Inflammatory macrophage (primary cell): ENCODE data around the gene PIGB.
"Not testable (repeated sequence)": the region's sequence is repeated elsewhere in the genome, so short reads cannot be mapped to it uniquely, and the experiment has no call there.

Source experiments
- DNase-seq, 2 donors: peaks; one replicate each; pipeline ENCODE4 v3.0.0-alpha.2; 2020 to 2022
- total RNA-seq, 18 experiments: gene quantifications; one replicate each; lab custom pipeline; 2026; ENCODE audit warnings: mixed read lengths in 6 of 18, inconsistent platforms in 2 of 18; lab: John Stamatoyannopoulos, UW

Gene PIGB
- total RNA-seq, result 5.6 to 23.5 (median 14.7) reads per million in 18 experiments

DNA sequence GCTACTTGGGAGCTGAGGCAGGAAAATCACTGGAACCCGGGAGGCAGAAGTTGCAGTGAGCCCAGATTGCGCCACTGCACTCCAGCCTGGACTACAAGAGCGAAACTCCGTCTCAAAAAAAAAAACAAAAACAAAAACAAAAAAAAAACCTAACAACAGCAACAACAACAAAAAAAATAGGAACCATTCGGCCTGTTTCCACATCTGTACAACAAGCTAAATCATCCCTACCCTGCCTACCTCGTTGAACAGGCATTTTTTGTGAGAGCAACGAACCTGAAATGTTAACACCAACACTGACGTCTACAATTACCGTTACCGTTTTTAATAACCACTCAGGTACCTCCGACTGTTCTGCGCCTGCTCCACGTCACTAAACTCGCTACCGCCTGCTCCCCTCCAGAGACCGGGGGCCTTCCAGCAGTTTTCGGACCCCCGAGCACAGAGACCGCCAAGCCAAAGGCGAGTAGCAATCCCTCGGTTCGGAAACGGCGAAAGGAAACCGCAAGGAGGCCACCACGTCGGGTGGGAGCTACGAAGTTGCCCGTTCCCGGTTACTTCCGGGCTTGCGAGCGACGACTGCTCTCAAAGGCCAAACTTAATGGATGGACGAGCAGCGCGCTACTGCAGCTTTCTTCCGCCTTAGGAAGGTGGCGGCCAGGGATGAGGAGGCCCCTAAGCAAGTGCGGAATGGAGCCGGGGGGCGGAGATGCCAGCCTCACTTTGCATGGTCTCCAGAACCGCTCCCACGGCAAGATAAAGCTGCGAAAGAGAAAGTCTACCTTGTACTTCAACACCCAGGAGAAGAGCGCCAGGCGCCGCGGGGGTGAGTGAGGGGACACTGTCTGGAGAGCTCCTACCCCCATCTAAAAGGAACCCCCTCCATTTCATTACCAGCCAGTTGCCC lies at the start of gene PIGB, which contains the start of gene PIGBOS1:
TSS of gene PIGB (plus strand) at position 635 of the 907 bp plus-strand sequence. CDS start at position 664, 29 bp downstream.
TSS of gene PIGBOS1 (minus strand) at position 536 of the 907 bp plus-strand sequence. CDS start 1,331 bp downstream, outside the sequence.
- DNase-seq, result peak; percentile 87 to 92

DNA sequence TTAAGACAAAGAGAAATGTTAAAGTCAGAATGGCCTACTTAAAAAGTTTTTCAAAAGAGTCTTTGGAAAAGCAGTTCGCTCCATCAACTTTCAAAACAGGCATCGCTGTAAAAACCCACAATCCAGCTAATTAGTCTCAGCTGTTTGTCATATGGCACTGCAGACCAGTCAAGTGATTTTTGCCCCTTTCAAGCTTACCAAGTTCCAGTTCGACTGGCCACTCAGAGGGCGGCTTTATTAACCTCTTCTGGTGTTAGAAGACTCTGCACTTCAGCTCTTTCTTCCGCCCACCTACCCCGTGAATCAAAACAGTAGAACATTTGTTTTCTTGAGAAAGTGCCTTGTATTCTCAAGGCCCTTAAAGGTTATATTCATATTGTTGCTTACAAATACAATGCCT lies 48.7 kb upstream of the PIGB start:
- DNase-seq, result no peak

- no peak for DNase-seq
These were observed 42.7 kb upstream of the PIGB start for GRCh38 chr15:55276324-55276723.

GRCh38 chr15:55277116-55277564 lies 41.9 kb upstream of the PIGB start:
- DNase-seq, result peak; percentile 20 to 53

DNA sequence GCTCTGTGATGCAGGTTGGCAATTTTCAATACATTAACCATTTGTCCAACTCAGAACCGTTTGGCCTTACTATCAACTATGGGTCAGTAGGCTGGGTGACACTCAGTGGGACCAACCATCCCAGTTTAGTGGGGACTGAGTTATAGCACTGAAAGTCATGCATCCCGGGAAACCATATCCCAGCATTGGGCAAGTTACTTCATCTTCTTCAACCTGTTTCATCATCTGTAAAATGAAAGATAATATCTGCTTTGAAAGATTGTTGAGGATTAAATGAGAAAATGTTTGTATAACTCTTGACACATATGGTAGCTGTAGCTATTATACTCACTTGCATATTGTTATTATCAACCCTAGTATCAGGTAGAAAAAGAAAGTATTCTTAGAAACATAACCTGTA lies 41.3 kb upstream of the PIGB start:
- DNase-seq, result no peak

- DNase-seq, result no peak
These were observed 39.8 kb upstream of the PIGB start for GRCh38 chr15:55279100-55279745.

DNA sequence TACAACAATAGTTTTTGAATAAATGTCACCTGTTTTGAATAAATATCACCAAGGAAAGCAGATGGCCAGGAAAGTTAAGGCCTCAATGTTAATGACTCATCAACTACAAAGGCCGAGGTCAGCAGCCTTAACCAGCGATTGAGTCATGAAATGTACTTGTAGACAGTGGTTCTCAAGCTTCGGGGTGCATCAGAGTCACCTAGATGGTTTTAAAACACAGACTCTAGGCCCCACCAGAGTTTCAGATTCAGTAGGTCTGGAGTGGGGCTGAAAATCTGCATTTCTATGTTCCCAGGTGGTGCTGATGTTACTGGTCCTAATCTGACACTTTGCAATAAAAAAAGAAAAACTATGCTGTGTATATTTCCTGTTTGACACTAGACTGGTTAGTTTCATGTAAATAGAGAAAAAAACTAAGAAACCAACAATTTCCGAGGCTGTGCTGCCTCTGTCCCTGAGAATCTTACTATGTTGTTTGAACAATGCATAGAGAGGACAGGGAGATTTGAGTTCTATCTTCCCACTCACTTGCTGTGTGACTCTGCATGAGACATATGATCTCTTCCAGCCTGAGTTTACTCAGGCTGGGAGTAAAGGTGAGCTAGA lies 39.2 kb upstream of the PIGB start:
- DNase-seq, result peak; percentile 53 to 69

- DNase-seq, result not testable (repeated sequence)
These were observed 38.4 kb upstream of the PIGB start for GRCh38 chr15:55280589-55280988.

GRCh38 chr15:55281517-55282228 lies 37.3 kb upstream of the PIGB start:
- peak; percentile 18 to 19 for DNase-seq

DNA sequence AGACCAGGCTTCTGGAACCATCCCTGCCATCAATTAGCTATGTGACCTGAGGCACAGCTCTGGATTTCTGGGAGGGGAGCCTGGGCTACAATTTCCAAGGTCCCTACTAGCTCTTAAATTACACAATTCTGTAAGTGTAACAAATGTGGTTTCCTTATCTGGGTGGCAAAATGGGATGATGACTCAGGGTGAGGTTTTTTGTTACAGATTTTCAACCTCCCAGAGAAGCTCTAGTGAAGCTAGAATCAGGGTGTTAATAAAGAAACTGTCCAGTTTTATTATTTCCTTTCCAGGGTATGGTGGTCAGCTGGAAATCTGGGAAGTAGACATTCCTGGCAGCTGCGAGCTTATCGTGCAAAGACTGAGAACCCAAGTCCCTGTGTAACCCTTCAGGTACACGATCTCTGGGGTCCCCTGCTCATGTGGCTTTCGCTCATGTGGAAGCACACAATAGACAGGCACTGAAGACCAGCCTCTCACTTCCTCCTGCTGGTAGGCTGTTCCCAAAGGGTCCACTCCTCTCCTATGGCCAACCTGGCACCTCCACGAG lies 36.7 kb upstream of the PIGB start:
- peak; percentile 63 to 71 for DNase-seq

GRCh38 chr15:55283379-55284147 lies 35.5 kb upstream of the PIGB start:
- DNase-seq, result no peak

GRCh38 chr15:55284426-55284825 lies 34.6 kb upstream of the PIGB start:
- no peak for DNase-seq

GRCh38 chr15:55286442-55287189 lies 32.4 kb upstream of the PIGB start:
- not testable (repeated sequence) for DNase-seq

GRCh38 chr15:55288006-55288717 lies 30.9 kb upstream of the PIGB start:
- no peak for DNase-seq

DNA sequence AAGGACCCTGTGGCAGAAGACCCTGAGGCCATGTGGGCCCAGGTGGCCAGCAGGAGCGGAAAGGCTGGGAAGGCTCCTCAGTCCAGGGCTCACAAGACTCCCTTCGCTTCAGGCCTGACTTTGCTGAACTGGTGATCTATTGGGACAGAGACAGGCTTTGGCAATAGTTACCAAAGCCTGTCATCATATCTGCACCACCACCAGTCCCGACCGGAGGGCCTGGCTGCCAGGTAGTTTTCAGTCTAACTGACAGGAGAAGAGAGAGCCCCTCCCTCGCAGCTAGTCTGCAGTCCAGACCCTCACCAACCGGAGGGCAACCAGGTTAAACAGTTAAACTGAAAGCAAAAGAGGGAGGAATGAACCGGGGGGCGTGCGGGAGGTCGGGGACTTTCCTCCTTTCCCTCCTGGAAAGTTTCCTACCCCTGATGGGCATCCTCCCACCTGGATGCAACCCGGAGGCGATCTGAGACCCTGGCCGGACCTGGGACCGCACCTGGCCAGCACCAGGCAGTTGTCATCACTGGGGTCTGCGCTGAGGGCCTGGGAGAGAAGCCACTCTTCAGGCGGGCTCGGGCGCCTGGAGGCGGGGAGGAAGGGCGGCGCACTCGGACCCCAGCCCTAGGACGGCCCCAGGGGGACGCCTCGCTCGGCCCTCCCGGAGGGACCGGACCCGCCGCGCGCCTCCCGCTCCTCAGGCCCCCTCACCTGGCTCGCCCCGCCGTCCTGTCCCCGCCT lies 29.8 kb upstream of the PIGB start:
- DNase-seq, result peak; percentile 77 to 79

DNA sequence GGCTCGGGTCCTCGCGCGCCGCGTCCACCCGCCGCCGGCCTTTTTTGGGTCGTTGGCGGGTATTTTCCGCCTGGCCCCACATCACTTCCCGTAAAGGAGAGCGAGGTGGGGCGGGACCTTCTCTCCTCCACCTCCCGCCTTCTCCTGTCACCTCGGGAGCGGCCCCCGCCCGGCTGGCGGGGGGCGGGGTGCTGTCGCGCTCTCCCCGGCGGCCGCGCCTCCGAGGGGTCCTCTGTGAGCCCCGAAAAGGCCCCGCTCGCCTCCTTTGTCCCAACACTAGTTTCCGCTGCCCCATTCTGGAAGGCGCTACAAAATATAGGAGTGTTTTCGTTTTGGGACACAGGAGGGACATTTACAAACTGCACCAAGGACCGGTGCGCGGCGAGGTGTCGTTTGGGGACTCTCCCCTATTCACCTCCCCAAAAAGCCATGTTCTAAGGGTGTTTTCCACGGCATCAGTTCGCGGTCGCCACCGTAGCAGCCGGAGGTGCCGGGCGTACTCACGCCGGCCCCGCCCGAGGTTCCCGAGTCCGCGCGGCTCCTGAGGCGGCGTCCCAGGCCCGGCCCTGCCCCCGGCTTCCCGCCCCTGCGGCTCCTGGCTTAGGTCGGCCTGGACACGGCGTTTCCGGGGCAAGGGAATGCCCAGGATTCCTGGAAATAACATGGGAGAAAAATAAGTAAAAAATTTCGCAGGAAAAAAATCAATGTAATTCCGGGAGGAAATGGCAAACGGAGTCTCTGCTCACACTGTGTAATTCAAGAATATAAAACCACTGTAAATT lies 29.1 kb upstream of the PIGB start, which contains the start of gene RAB27A:
TSS of gene RAB27A (minus strand) at position 68 of the 782 bp plus-strand sequence. CDS start 54,879 bp downstream, outside the sequence.
- DNase-seq, result peak; percentile 54 to 62

- DNase-seq, result peak; percentile 91 to 92
These were observed 28.4 kb upstream of the PIGB start for GRCh38 chr15:55290528-55291057.

DNA sequence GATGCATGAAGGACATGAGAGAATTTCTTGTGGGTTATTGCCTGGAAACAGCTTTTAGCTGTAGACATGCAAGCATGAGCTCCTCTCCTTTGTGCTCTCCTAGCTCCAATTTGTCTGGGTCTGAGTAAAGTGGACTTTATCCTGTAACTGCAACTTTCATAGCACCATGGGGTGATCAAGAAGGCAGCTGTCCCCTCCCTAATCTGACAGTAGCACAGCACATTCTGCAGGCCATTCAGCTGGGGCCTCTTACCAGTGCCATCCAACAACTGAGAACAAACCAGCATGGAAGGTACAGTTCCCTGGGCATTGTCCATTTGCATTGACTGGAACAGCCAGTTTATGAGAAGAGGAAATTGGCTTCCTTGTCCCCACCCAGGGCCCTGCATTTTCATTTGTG lies 21.7 kb upstream of the PIGB start:
- no peak for DNase-seq
